Measurements from ENCODE around the gene PTPRN2. TPM values are rescaled to one million over a fixed set of nuclear protein-coding genes. Genes with fewer than 3 reads are reported as not detected.
A peak's percentile ranks its signal among the peaks of the same experiment; 100 is the strongest.

The PTPRN2 gene
- total and polyA plus RNA-seq, 9 of the 15 experiments (the other 6 are each of a cell fraction or from before 2014, with no cell fraction given), result not detected

DNA sequence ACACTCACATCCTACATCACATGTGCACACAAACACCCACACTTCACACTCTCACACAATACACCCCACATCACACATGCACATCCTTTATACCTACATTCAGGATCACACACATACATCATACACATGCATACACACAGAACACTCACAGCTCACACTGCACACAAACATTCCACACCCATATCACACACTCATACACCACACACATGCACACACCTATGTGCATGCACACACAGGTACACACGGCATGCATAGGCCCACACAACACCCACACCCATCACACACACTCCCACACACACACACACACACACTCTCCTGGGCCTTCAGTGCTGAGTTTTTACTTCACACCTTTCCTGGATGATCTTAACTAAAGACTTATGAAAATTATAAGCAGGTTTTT is 1030.4 kb downstream of the PTPRN2 start:
- no peak overlapping the region for H3K4me3 ChIP-seq
- H4K20me1 ChIP-seq (replicated peaks; ENCODE audit: control insufficient read depth, insufficient read depth, low read length), result peaks cover 13% of the 10 kb centered on the region; the same call in 1 of the 2 replicates
- intact Hi-C loops (cut with micrococcal nuclease), result no loop called here
- H3K4me2 ChIP-seq (ENCODE audit: insufficient read depth, low read length), result no peak overlapping the region
- ChIA-PET CTCF (ENCODE audit: low intra/inter-chr PET ratio) (no interaction called here), POLR2A (no interaction called here)
- H3K9me3 ChIP-seq (replicated peaks; ENCODE audit: control insufficient read depth, insufficient read depth, low read depth, low read length), result peaks cover 9% of the 10 kb centered on the region; the same call in 1 of the 2 replicates
- no peaks in the 10 kb centered on the region for H3K9me1 ChIP-seq (ENCODE audit: control insufficient read depth, insufficient read depth, low read length)
- no peak for DNase-seq (ENCODE audit: extremely low read depth in 1 of 4, low spot score in 3 of 4)
- no peak overlapping the region for H3K27ac ChIP-seq (ENCODE audit: extremely low read depth, low read depth, low read length)
- no peak overlapping the region for H3K9ac ChIP-seq (ENCODE audit: insufficient read depth in 1 of 2, low read depth in 2 of 2, low read length in 2 of 2)
- ATAC-seq, result no peak
- no peaks in the 10 kb centered on the region for H3K79me2 ChIP-seq (ENCODE audit: control insufficient read depth, insufficient read depth, low read length)
- peaks cover 16 to 55% of the 10 kb centered on the region in 2 experiments; a peak in 4 of 5 replicates for H3K27me3 ChIP-seq (ENCODE audit: control insufficient read depth in 2 of 2, insufficient read depth in 2 of 2, low read length in 2 of 2)
- BruUV-seq (replicated peaks), result no TSS peak
- TF ChIP-seq ZNF3 (CRISPR knock-in tag; IDR thresholded peaks at IDR 0.05), result no peak
- peak; percentile 72; the same call in 1 of the 2 replicates for TF ChIP-seq TSC22D4 (tag; IDR thresholded peaks at IDR 0.05)
- no peak for TF ChIP-seq CREM (IDR thresholded peaks at IDR 0.05; ENCODE audit: low read depth)
- in situ Hi-C loops (cut with MboI), result no loop called here
- no peaks in the 10 kb centered on the region for H3K36me3 ChIP-seq (ENCODE audit: control insufficient read depth, insufficient read depth, low read length)
- no peak overlapping the region for H2AFZ ChIP-seq (ENCODE audit: low read depth, low read length)
- WGBS (ENCODE audit: insufficient coverage, low coverage, missing lambda C conversion rate), result 0% methylated on average over 1 of the region's 1 CpG
- peaks cover 0 to 8% of the 10 kb centered on the region in 2 experiments; a peak in 1 of 5 replicates for H3K4me1 ChIP-seq (replicated peaks in 1 of 2; ENCODE audit: control insufficient read depth in 2 of 2, insufficient read depth in 2 of 2, low read length in 2 of 2)
- FAIRE-seq, result no peak

DNA sequence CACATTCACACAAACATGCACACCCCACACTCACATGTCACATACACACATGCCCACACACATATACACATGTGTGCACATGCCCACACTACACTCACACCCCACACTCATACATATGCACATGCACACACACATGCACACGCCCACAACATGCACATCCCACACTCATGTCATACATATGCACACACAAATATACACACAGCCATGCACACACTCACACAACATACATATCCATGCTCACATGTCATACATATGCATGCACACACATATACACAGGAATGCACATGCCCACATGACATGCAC is 1031.0 kb downstream of the PTPRN2 start:
- in situ Hi-C loops (cut with MboI), result no loop called here
- DNase-seq (ENCODE audit: extremely low read depth in 1 of 4, low spot score in 3 of 4), result no peak
- Histone ChIP-seq H4K20me1 (replicated peaks; ENCODE audit: control insufficient read depth, insufficient read depth, low read length) (peaks cover 13% of the 10 kb centered on the region; the same call in 1 of the 2 replicates), H3K9ac (ENCODE audit: insufficient read depth in 1 of 2, low read depth in 2 of 2, low read length in 2 of 2) (no peak overlapping the region), H3K9me1 (ENCODE audit: control insufficient read depth, insufficient read depth, low read length) (no peaks in the 10 kb centered on the region), H3K27ac (ENCODE audit: extremely low read depth, low read depth, low read length) (no peak overlapping the region; the same call in 2 of the 3 replicates), H3K9me3 (replicated peaks; ENCODE audit: control insufficient read depth, insufficient read depth, low read depth, low read length) (peaks cover 9% of the 10 kb centered on the region; the same call in 1 of the 2 replicates), H3K79me2 (ENCODE audit: control insufficient read depth, insufficient read depth, low read length) (no peaks in the 10 kb centered on the region), H3K4me3 (no peak overlapping the region), H3K36me3 (ENCODE audit: control insufficient read depth, insufficient read depth, low read length) (no peaks in the 10 kb centered on the region), H2AFZ (ENCODE audit: low read depth, low read length) (no peak overlapping the region), H3K27me3 (ENCODE audit: control insufficient read depth in 2 of 2, insufficient read depth in 2 of 2, low read length in 2 of 2) (peaks cover 19 to 61% of the 10 kb centered on the region in 2 experiments; a peak in 4 of 5 replicates), H3K4me2 (ENCODE audit: insufficient read depth, low read length) (no peak overlapping the region; the same call in 1 of the 2 replicates), H3K4me1 (replicated peaks in 1 of 2; ENCODE audit: control insufficient read depth in 2 of 2, insufficient read depth in 2 of 2, low read length in 2 of 2) (peaks cover 0 to 11% of the 10 kb centered on the region in 2 experiments; a peak in 1 of 5 replicates)
- no TSS peak for BruUV-seq (replicated peaks)
- FAIRE-seq, result no peak
- ATAC-seq, result no peak
- intact Hi-C loops (cut with micrococcal nuclease), result no loop called here
- WGBS (ENCODE audit: insufficient coverage, low coverage, missing lambda C conversion rate), result 0% methylated on average over 1 of the region's 1 CpG
- POLR2A ChIA-PET, result no interaction called here
- CTCF ChIA-PET (ENCODE audit: low intra/inter-chr PET ratio), result no interaction called here
- TF ChIP-seq FOXJ3 (CRISPR knock-in tag; IDR thresholded peaks at IDR 0.05), result no peak
- no peak for TF ChIP-seq JUNB (CRISPR knock-in tag; conservative IDR thresholded peaks at IDR 0.05)
- no peak for TF ChIP-seq TEAD4 (IDR thresholded peaks at IDR 0.05; ENCODE audit: low read length)
- no peak for TF ChIP-seq TEAD4 (CRISPR knock-in tag; IDR thresholded peaks at IDR 0.05; ENCODE audit: borderline replicate concordance)
- no peak for TF ChIP-seq PHB (CRISPR knock-in tag; IDR thresholded peaks at IDR 0.05)
- TF ChIP-seq POLR2A (conservative IDR thresholded peaks at IDR 0.05), result no peak
- TF ChIP-seq TAF15 (IDR thresholded peaks at IDR 0.05; ENCODE audit: low read depth, low read length), result no peak
- no peak for TF ChIP-seq KLF16 (IDR thresholded peaks at IDR 0.05)
- no peak for TF ChIP-seq FOXJ2 (tag; IDR thresholded peaks at IDR 0.05)
- TF ChIP-seq ARID3A (IDR thresholded peaks at IDR 0.05; ENCODE audit: borderline replicate concordance, low read depth, low read length), result no peak
- TF ChIP-seq RAD21 (CRISPR knock-in tag; conservative IDR thresholded peaks at IDR 0.05 in 1 of 2, IDR thresholded peaks at IDR 0.05 in 1 of 2), result no peak
- no peak for TF ChIP-seq SMARCC2 (IDR thresholded peaks at IDR 0.05; ENCODE audit: low read depth)
- TF ChIP-seq ELF2 (CRISPR knock-in tag; IDR thresholded peaks at IDR 0.05), result no peak
- TF ChIP-seq ZNF668 (CRISPR knock-in tag; IDR thresholded peaks at IDR 0.05), result no peak
- TF ChIP-seq POLR2AphosphoS2 (IDR thresholded peaks at IDR 0.05; ENCODE audit: low read length), result no peak
